ENCODE data around the gene SV2B. TPM values are rescaled to one million over a fixed set of nuclear protein-coding genes. Genes with fewer than 3 reads are reported as not detected.

The SV2B gene
- total RNA-seq, 4 donors from 2014 or later: 0.42 to 2.3 (median 0.88) TPM

DNA sequence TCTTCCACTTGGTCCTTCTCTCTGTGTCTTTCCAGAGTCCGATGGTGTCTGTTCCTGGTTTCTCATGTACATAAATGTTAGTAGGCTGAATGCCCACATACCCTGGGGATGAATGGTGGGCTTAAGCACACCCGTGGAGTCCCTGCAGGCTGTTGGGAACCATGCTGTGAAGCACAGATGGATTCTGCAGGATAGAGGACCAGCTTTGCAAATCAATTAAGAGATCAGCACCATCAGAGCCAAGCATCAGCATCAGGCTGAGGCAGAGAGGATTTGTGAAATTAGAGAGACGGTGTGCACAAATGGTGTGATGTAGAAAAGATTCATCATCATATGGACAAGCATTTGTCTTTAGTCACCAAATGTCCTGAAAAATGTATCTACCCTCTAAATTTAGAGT lies 127.1 kb downstream of the SV2B start:
- no peak for DNase-seq (ENCODE audit: low spot score in 2 of 2)
- TF ChIP-seq POLR2A (IDR thresholded peaks at IDR 0.05): no peak
- TF ChIP-seq, protein P1, sequence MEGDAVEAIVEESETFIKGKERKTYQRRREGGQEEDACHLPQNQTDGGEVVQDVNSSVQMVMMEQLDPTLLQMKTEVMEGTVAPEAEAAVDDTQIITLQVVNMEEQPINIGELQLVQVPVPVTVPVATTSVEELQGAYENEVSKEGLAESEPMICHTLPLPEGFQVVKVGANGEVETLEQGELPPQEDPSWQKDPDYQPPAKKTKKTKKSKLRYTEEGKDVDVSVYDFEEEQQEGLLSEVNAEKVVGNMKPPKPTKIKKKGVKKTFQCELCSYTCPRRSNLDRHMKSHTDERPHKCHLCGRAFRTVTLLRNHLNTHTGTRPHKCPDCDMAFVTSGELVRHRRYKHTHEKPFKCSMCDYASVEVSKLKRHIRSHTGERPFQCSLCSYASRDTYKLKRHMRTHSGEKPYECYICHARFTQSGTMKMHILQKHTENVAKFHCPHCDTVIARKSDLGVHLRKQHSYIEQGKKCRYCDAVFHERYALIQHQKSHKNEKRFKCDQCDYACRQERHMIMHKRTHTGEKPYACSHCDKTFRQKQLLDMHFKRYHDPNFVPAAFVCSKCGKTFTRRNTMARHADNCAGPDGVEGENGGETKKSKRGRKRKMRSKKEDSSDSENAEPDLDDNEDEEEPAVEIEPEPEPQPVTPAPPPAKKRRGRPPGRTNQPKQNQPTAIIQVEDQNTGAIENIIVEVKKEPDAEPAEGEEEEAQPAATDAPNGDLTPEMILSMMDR (IDR thresholded peaks at IDR 0.05): no peak
- H3K4me3 ChIP-seq (ENCODE audit: low read depth, poor library complexity, severe bottlenecking): no peak overlapping the region
- 64 to 70% methylated on average over 3 of the region's 3 CpGs for WGBS, 2 donors
- intact Hi-C loops (cut with DNase I; ENCODE audit: low total_unique reads): loop anchor here (10.0 kb wide), 2 partner anchors 58 to 172 kb away; no protein-coding TSS in a partner anchor

DNA sequence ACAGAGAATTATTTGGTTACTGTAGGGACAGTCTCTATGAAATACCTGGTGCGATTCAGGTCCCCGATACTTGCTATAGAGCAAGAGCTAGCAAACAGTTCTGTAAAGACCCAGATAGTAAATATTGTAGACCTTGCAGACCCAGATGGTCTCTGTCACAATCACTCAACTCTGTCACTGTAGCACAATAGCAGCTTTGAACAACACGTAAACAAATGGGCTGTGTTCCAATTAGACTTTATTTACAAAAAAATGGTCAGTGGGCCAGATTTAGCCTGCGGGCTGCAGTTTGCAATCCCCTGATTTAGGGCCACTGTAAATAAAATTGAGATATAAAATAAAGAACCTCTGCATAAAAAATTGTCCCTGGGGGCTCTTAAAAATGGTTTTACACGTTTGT lies 127.7 kb downstream of the SV2B start:
- intact Hi-C loops (cut with DNase I; ENCODE audit: low total_unique reads): loop anchor here (10.0 kb wide), 2 partner anchors 57 to 173 kb away; no protein-coding TSS in a partner anchor
- DNase-seq (ENCODE audit: low spot score in 2 of 2): no peak
- no peak overlapping the region for H3K4me3 ChIP-seq (ENCODE audit: low read depth, poor library complexity, severe bottlenecking)
- 68 to 69% methylated on average over 5 of the region's 5 CpGs for WGBS, 2 donors
- no peak for TF ChIP-seq POLR2A (IDR thresholded peaks at IDR 0.05)
- TF ChIP-seq, protein P1 (IDR thresholded peaks at IDR 0.05): no peak

DNA sequence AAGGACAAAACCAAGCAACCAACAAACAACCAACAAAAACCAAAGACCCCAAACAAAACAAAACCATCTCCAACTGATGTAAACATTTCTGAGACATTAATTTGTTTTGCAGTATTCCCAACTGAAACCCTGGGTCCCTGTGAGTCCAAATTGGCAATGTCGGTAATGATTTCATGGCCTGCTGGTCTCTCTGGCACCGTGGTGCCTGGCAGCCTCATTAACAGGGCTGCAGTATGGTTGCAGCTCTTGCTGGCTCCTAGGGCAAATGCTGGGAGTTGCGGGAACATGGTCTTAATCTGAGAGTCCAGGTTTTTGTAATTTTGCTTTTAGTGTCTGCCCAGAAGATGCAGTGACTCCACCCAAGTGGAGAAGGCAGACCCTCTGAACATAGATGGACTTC lies 128.3 kb downstream of the SV2B start:
- H3K4me3 ChIP-seq (ENCODE audit: low read depth, poor library complexity, severe bottlenecking): no peak overlapping the region
- intact Hi-C loops (cut with DNase I; ENCODE audit: low total_unique reads): loop anchor here (10.0 kb wide), 2 partner anchors 56 to 174 kb away; no protein-coding TSS in a partner anchor
- TF ChIP-seq POLR2A (IDR thresholded peaks at IDR 0.05): no peak
- TF ChIP-seq, protein P1 (IDR thresholded peaks at IDR 0.05): no peak
- 75 to 77% methylated on average over 3 of the region's 3 CpGs for WGBS, 2 donors
- DNase-seq (ENCODE audit: low spot score in 2 of 2): no peak

DNA sequence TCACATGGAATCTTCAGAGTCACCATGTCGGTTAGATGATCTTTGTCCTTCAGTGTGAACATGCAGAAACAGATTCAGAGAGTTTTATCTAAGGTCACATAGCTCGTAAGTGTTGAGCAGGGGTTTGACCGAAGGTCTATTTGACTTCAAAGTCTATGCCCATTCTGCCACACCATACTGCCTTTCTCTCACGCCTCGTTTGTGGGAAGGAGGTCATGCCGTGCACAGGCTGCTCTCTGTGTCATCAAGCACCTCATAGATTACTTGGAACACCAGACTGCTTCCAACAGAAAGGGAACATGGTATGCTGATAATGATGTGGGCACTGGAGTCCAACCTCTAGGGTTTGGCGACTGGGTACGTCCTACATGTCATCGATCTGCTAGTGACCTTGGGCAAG lies 128.8 kb downstream of the SV2B start:
- no peak overlapping the region for H3K4me3 ChIP-seq (ENCODE audit: low read depth, poor library complexity, severe bottlenecking)
- no peak for DNase-seq (ENCODE audit: low spot score in 2 of 2)
- intact Hi-C loops (cut with DNase I; ENCODE audit: low total_unique reads): loop anchor here (10.0 kb wide), 2 partner anchors 56 to 174 kb away; no protein-coding TSS in a partner anchor
- WGBS, 2 donors: 84 to 87% methylated on average over 9 of the region's 9 CpGs
- TF ChIP-seq, protein P1 (IDR thresholded peaks at IDR 0.05): no peak
- no peak for TF ChIP-seq POLR2A (IDR thresholded peaks at IDR 0.05)

DNA sequence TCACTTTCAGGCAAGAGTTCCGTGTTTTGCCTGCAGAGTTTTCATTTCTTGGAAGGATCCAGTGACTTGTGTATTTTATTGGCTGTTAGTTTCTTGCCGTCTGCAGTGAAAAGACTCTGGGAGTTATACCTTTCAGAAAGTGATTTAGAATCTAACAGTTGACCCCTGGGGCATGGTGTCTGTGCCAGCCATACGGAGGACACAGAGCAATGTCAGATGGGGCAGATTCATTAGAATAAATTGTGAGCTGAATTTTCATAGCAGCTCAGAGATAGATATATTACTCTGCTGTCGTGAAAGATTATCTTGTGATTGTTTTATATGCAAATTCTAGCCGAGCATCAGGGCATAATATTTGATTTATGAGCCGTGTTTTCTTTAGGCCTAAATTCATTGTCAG lies 131.6 kb downstream of the SV2B start:
- WGBS, 2 donors: 49 to 58% methylated on average over 6 of the region's 6 CpGs
- no peak for DNase-seq (ENCODE audit: low spot score in 2 of 2)
- intact Hi-C loops (cut with DNase I; ENCODE audit: low total_unique reads): no loop called here
- no peak overlapping the region for H3K4me3 ChIP-seq (ENCODE audit: low read depth, poor library complexity, severe bottlenecking)
- TF ChIP-seq POLR2A (IDR thresholded peaks at IDR 0.05): no peak
- TF ChIP-seq, protein P1 (IDR thresholded peaks at IDR 0.05): no peak

DNA sequence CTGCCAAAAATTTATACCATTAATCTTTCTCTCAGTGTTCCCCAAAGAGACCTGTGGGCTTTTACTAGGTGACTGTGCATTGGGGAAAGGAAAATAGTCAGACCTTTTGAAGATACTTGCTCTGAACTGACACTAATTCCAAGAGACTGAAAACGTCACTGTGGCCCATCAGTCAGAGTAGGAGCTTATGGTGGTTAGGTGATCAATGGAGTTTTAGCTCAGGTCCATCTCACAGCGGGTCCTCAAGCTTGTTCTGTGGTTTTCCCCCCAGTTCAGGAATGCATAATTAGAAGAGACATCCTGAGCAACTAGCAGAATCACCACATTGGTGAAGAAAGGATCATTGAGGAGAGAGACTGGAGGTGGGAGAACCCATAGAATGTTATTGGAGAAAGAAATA lies 134.7 kb downstream of the SV2B start:
- WGBS, 2 donors: 77 to 83% methylated on average over 2 of the region's 2 CpGs
- intact Hi-C loops (cut with DNase I; ENCODE audit: low total_unique reads): no loop called here
- no peak for DNase-seq (ENCODE audit: low spot score in 2 of 2)
- no peak overlapping the region for H3K4me3 ChIP-seq (ENCODE audit: low read depth, poor library complexity, severe bottlenecking)
- TF ChIP-seq, protein P1 (IDR thresholded peaks at IDR 0.05): no peak
- no peak for TF ChIP-seq POLR2A (IDR thresholded peaks at IDR 0.05)

Measured in lower leg skin (tissue), 4 donors.